Retinal pigment epithelial cell (primary cell): ENCODE measurements around the gene RAB17.
A peak's percentile ranks its signal among the peaks of the same experiment; 100 is the strongest.

Experiments used
- DNase-seq: peaks from one replicate; pipeline ENCODE4 v3.0.0-alpha.2; 2010; ENCODE audit warnings: low read depth
- H3K4me3 ChIP-seq: 2 replicates; pipeline ENCODE4 v1.5.1; 2011; ENCODE audit warnings: mild to moderate bottlenecking, low read length, control low read depth, moderate library complexity
- TF ChIP-seq, protein P1 (sequence below): conservative IDR thresholded peaks from 2 replicates; pipeline ENCODE4 v1.5.1; 2011; ENCODE audit warnings: low read depth, low read length, control low read depth, inconsistent platforms

The RAB17 gene

DNA sequence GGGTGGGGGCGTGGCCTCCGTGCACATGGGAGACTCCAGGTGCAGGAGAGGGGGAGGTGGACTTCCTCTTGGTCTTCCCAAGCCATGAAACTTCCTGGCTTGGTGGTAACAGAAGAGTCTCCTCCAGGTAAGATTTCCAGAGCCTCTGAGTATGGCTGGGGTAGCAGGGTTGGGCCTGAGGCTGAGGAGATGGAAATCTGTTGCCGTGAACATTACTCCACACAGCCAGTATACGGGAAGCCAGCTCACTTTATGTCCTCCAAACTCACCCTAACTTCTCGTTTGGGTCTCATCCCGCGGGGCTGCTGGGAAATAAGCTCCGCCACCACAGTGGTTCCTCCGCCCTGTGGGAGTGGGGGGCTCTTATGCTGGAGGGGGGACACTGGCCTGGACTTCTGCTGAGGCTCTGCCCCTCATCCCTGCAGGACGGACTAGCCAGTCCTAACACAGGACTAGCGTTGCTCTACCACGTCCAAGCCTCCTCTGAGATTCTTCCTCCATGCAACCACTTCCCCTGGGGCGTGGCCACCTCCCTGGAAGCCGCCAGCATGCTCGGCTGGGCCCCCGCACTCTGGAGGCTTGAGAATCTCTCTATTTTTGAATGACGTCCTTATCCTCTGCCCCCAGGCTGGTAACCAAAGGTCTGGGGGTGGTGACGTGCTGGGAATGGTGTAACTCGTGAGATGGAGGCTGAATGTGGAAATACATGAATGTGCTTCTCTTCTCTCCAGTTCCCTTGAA is 777 bp upstream of the RAB17 start:
- no peak for DNase-seq
- H3K4me3 ChIP-seq, result no peak overlapping the region
- TF ChIP-seq, protein P1, sequence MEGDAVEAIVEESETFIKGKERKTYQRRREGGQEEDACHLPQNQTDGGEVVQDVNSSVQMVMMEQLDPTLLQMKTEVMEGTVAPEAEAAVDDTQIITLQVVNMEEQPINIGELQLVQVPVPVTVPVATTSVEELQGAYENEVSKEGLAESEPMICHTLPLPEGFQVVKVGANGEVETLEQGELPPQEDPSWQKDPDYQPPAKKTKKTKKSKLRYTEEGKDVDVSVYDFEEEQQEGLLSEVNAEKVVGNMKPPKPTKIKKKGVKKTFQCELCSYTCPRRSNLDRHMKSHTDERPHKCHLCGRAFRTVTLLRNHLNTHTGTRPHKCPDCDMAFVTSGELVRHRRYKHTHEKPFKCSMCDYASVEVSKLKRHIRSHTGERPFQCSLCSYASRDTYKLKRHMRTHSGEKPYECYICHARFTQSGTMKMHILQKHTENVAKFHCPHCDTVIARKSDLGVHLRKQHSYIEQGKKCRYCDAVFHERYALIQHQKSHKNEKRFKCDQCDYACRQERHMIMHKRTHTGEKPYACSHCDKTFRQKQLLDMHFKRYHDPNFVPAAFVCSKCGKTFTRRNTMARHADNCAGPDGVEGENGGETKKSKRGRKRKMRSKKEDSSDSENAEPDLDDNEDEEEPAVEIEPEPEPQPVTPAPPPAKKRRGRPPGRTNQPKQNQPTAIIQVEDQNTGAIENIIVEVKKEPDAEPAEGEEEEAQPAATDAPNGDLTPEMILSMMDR, result no peak

DNA sequence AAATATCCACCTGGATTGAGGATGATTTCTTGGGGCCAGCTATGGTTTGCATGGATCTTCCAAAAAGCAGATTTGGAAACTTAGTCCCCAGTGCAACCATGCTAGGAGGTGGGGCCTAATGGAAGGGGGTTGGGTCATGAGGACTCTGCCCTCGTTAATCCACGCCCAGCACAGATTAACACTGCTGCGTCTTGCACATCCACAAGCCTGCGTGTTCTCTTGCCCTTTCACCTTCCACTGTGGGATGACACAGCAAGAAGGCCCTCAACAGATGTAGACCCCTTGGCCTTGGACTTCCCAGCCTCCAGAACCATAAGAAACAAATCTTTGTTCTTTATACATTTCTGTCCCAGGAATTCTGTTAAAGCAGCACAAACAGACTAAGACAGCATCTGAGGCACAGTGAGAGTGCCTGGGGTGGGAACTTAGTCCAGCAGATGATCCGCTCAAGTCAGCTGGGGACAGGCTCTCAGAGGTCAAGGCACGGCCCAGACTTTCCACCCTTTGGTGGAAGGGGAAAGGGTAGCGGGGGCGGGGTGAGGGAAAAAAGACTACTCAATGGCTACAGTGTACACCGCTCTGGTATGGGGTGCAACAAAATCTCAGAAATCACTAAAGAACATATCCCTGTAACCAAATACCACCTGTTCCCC is 2.4 kb downstream of the RAB17 start:
- TF ChIP-seq, protein P1, result no peak
- DNase-seq, result no peak
- H3K4me3 ChIP-seq, result no peak overlapping the region

DNA sequence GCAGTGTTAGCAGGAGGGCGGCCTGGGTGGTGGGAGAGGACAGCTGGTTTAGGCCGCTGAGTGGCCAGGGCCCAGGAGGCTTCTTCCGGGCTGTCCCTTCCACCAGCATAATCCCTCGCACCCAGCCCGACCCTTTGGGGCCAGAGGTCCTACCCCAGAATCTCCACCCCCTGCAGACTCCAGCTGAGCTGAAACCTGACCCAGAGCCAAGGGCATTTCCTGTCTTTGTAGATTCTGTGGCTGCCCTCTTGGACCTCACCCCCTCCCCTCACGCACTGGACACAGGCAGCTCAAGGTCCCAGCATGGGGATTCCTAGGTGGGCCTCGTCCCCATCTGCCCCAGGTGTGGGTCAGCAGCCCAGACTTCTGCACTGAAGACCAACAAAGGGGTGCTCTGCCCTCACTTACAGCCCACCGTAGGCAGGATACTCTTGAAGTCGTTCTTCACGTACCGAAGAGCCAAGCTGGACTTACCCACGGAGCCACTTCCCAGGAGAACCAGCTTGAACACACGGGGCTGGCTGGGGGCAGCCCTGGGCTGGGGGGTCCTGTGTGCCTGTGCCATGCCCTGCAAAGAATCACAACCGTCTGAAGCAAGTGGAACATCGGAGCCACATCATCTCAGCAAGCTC is 4.8 kb downstream of the RAB17 start:
- no peak for DNase-seq
- H3K4me3 ChIP-seq, result no peak overlapping the region
- TF ChIP-seq, protein P1, result no peak

DNA sequence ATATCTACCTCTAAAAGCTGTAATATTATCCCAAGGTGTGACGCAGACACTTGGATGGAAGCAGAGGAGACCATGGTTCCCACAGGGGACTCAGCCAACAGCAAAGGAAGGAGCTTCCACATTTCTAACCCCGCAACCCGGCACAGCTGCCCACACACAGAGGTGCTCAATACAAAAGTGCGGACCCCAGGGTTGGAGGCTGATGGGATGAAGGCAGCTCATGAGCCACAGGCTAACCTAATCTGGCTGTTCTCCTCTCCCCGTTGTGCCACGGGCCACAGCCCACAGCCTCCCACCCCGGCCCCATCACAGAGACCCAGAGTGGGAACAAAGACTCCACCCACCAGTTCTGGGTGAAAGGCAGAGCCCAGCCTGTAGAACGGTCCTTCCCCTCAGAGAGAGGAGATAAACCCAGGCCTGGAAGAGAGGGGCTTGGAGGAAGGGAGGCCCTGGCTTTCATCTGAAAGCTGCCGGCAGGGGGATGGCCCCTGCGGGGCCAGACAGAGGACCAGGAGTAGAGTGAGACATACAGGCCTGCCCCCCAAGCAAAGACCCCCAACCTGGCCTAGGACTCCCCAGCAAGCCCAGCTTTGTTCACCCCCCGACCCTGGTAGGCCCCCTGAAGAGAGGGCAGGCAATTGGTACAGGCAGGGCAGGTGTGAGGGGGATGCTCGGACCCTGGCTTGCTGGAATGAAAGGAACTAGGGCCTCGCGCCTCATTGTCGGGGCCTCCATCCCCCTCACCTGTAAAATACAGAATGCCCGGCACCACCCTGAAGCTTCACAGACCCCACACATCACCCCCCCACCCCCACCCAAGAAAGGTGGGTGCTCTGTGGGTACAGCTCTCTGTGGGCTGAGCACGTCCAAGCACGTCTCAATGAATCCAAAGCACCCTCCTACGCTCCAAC is 6.9 kb downstream of the RAB17 start:
- H3K4me3 ChIP-seq, result no peak overlapping the region
- TF ChIP-seq, protein P1, result no peak
- DNase-seq, result no peak

DNA sequence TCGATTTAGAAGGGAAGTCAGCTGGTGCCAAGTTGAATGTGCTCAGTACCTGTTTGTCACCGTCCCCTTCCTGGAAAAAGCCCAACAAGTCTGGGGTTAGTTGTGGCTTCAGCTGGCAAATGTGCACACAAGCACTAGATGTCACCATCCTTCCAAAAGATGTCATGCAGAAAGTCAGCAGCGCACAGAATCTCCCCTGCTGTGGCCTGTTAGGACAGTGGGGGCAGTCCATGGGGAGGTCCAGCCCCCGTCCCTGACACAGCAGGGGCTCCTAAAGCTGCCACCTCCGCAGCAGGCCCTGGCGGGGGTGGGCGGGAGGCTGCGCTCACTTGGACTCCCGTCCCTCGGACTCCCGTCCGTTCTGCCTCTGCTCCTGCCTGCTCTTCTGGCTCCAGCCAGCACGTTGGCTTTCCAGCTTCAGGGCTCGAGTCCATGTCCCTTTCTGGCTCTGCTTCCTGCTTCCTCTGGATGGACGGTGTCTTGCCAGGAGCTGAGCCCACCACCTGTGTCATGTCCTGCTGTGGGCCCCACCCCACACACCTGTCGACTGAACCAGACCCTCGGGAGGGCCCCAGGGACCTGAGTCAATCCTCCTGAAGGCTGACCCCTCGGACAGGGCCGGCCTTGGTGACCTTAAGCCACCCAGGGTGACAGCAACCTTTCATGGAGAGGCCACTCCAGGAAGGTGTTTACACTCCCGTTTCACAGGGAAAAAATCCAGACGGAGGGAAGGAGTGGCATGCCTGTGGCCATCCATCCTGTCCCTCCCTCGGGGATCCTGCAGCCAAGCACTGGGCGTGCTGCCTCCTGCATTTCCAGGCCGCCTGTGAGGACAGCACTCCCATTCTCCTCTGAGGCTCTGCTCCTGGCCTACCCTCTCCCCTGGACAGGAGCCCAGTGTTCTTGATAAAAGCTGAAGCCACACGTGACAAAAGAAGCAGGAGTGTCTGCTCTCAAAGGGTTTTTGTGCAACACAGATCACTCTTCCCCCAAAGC is 8.5 kb downstream of the RAB17 start:
- TF ChIP-seq, protein P1, result peak; percentile 51
- peak overlapping the region; percentile 9 for H3K4me3 ChIP-seq
- no peak for DNase-seq

DNA sequence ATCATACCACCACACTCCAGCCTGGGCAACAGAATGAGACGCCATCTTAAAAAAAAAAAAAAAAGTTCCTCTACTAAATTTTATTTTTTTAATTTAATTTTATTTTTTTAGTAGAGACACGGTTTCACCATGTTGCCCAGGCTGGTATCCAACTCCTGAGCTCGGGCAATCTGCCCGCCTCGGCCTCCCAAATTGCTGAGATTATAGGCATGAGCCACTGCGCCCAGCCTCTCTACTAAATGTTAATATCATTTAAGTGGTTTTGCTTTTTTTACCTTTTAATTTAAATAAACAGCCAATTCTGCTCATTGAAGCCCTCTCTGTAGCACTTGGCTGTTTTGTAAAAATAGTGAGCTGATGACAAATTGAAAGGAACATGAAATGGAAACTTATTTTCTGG is 9.2 kb downstream of the RAB17 start:
- no peak for DNase-seq
- TF ChIP-seq, protein P1, result no peak
- no peak overlapping the region for H3K4me3 ChIP-seq
